Anterior cingulate cortex (tissue), 58 donors: Measurements from ENCODE around the gene POLDIP2.

Experiments used
- DNase-seq, 58 donors: peaks; one replicate each; lab custom pipeline; 2025; lab: John Stamatoyannopoulos, UW

Gene POLDIP2

GRCh38 chr17:28357061-28357900 is at the start of gene POLDIP2:
Gene POLDIP2, minus strand, starts transcription at chr17:28357527. Its CDS starts 79 bp downstream, at chr17:28357448.
- DNase-seq = peak; percentile 68 to 97 (median 94)

DNA sequence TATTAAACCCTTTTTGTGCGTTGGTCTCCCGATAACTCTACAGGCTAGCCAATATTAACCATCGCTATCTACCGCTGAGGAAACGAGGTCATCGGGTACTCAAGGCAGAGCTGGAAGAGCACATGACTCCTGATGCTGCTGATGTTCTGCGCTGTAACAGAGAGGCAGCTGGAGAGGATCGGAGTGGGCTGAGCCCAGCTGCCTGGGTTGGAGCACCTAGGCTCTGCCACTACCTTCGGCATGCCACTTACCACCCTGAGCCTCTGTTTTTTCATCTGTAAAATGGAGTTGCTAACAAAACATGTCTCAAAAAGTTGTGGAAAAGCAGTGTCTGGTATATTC is 49.1 kb upstream of the POLDIP2 start:
- peak in 1 of 58 donors; percentile 55 for DNase-seq

- peak in 51 of 58 donors; percentile 18 to 73 (median 55) for DNase-seq
Measured at GRCh38 chr17:28405632-28406472, 48.5 kb upstream of the POLDIP2 start, which contains the start of gene SLC46A1. Gene SLC46A1, minus strand, starts transcription at chr17:28406212. Its CDS starts 98 bp downstream, at chr17:28406114.

- peak in 11 of 58 donors; percentile 19 to 63 (median 32) for DNase-seq
Measured at GRCh38 chr17:28404812-28405570, 47.7 kb upstream of the POLDIP2 start.

GRCh38 chr17:28404461-28404811 is 47.1 kb upstream of the POLDIP2 start:
- no peak for DNase-seq

DNA sequence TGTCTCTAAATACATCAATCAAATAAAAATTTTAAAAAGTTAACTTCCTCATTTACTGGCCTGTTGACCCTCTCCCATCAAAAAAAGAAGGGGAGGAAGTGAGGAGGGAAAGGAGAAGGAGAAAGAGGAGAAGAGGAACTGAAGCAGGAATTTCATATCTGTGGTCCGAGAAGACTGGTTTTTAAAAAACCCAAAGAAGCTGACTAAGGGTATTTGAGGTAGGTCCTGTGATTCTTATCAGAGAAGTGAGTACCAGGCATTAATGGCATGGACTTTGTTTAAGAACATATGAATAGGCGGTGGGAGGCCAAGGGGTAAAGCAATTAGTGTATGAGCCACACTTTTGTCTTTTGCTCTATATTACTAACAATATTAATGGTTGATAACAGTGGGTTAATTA is 46.7 kb upstream of the POLDIP2 start:
- DNase-seq = no peak

- no peak for DNase-seq
Measured at GRCh38 chr17:28402844-28403243, 45.5 kb upstream of the POLDIP2 start.

DNA sequence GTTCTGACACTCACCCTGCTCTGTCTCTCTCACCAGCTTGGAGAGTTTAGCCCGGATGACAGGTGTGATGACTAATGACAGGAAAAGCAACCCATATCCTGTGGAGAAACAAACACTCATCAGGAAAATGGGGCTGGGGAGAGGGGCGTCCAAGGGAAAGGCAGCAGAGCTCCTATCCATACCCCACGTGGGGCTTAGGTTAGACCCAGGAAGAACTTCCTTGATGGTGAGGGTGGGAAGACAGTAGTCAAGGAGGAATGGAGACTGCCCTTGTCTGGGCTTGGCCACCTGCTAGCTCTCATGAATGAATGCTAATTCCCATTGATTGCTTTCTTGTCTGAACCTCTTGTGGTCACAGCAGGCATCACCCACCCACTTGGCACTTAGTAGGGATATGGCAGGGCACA is 44.9 kb upstream of the POLDIP2 start:
- no peak for DNase-seq

- DNase-seq = no peak
Measured at GRCh38 chr17:28399808-28400207, 42.5 kb upstream of the POLDIP2 start.

DNA sequence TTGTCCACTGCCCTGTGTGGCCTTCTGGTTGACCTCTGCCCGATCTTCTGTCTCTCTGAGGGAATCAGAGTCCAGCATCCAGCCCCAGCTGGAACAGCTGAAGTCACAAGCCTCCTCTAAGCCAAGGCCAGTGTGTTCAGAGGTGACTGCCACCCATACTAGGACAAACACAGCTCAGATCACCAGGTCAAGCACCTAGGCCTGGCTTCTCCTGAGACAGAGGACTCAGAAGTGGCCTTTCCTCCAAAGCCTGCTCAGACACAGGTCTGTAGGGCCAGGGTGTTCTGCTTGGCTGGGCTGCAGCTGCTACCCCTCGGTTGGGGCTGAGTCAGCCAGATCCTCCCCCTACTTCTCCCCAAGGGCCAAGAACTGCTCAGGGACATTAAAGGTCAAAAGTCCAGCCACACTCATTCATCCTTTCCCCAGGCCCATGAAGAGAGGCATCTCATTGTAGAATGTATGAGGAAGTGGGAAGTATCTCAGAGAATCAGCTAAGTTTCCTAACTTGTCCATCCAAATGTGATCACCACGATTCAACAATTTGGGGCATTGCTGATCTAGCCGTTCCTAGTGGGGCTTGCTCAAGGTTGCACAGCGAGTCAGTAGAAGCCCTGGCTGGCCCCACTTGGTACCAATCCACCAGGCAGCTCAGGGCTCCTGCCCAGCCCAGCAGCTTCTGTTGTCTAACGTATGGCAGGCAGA is 41.1 kb upstream of the POLDIP2 start:
- peak in 1 of 58 donors; percentile 8 for DNase-seq

- no peak for DNase-seq
Measured at GRCh38 chr17:28397687-28398279, 40.5 kb upstream of the POLDIP2 start.

DNA sequence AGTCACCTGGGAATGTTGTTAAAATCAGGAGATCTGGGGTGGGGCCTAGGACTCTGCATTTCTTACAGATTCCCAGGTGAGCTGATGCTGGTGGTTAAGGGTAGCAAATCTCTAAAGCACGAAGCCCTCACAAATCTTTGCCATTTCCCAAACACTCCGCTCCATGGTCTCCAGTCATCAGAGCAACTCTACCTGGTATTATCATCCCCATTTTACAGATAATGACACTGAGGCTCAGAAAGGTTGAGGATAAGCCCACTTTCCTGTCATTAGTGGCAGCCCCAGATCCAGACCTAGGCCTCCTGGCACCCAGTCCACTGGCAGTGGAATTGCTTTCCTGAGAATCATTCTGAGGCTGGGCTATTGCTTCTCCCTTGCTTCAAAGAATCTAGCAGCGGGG is 39.9 kb upstream of the POLDIP2 start:
- no peak for DNase-seq

- DNase-seq = no peak
Measured at GRCh38 chr17:28396635-28397239, 39.4 kb upstream of the POLDIP2 start.

DNA sequence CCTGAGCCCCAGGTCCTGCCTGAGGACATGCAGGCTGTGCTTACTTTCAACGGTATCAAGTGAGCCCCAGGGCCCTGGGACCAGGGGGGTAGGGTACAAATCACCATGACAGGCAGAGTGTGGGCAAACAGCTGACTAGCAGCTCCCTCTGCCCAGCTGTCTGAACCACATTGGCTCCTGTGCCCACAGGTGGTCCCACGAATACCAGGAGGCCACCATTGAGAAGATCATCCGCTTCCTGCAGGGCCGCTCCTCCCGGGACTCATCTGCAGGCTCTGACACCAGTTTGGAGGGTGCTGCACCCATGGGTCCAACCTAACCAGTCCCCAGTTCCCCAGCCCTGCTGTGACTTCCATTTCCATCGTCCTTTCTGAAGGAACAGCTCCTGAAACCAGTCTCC is 38.6 kb upstream of the POLDIP2 start:
- no peak for DNase-seq

DNA sequence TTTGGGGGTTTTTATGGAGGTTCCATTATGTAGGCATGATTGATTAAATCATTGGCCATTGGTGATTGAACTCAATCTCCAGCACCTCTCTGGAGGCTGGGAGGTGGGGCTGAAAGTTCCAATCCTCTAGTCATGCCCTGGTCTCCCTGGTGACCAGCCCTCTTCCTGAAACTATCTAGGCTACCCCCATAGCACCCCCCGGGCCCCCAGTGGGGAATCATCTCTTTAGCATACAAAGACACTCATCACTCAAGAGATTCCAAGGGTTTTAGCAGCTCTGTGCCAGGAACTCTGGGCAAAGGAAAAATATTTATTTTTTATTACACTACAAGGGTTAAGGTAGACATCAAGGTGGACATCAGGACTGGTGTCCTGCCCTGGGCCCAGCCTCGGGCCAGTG is 38.1 kb upstream of the POLDIP2 start:
- no peak for DNase-seq

DNA sequence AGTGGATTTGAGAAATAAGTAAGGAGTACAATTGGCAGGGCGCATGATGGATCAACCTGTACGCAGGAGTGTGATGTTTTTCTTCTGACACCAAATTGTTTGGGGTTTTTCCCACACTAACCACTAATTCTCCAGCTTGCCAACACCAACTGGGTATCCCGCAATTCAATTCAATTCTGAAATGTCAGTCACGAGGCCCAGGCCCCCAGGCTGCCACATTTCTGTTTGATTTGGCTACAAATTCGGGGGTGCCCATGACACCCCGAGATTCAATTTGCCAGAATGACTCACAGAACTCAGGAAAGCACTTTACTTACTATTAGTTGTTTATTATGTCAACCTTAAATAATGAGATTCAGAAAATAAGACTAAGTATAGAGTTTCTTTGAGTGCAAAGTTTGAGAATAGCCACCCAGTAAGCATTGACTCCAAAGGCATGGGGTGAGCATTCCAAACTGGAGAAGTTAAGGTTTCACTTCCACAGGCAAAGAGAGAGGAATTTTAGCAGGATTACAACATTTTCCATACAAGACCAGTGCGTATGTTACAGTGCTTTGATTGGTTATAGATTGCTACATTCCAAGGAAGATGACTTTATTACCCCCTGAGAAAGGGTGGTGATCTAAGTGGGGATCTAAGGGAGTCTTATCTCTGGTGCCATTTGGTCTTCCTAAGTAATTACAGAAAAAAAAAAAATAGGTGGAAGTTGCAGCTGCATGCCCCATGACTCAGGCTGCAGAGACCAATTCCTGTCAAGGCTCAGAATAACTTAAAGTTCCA is 37.2 kb upstream of the POLDIP2 start:
- no peak for DNase-seq

- no peak for DNase-seq
Measured at GRCh38 chr17:28392491-28392890, 35.2 kb upstream of the POLDIP2 start.

- DNase-seq = no peak
Measured at GRCh38 chr17:28391401-28391800, 34.1 kb upstream of the POLDIP2 start.

GRCh38 chr17:28390984-28391383 is 33.7 kb upstream of the POLDIP2 start:
- DNase-seq = no peak
